Testis (tissue), 3 donors: ENCODE results near the gene KRT84. TPM values are rescaled to one million over a fixed set of nuclear protein-coding genes. Genes with fewer than 3 reads are reported as not detected.

Experiments used
- DNase-seq: peaks from one replicate; pipeline ENCODE4 v3.0.0-alpha.2; 2019
- H3K27ac ChIP-seq, 2 donors: fragments of 200-600 bp; sonication (generic); one replicate each; pipeline ENCODE4 v1.5.1; 2019
- H3K27me3 ChIP-seq: fragments of 200-600 bp; sonication (generic); one replicate; pipeline ENCODE4 v1.5.1; 2019
- H3K36me3 ChIP-seq: fragments of 200-600 bp; sonication (generic); one replicate; pipeline ENCODE4 v1.5.1; 2017; ENCODE audit warnings: low read depth; ENCODE audit errors: missing control alignments
- H3K4me1 ChIP-seq: fragments of 200-600 bp; sonication (generic); one replicate; pipeline ENCODE4 v1.5.1; 2019
- H3K4me3 ChIP-seq, 2 donors: fragments of 200-600 bp; sonication (generic); one replicate each; pipeline ENCODE4 v1.5.1; 2017 to 2019
- H3K9me3 ChIP-seq: fragments of 200-600 bp; sonication (generic); one replicate; pipeline ENCODE4 v1.5.1; 2017
- POLR2A ChIP-seq: fragments of 450-650 bp; IDR thresholded peaks from one replicate; pipeline ENCODE4 v1.6.1; 2017; ENCODE audit warnings: antibody characterized with exemption, mild to moderate bottlenecking, moderate library complexity
- WGBS, 2 donors: methylation state at CpG; one replicate each; pipeline ENCODE4 v1.1.5; 2018; 5-methylcytosine and 5-hydroxymethylcytosine counted together
- intact Hi-C: fragments of 100-400 bp; cut with DNase I; formaldehyde crosslinking; loops from one replicate; pipeline ENCODE4 v1.15.1; 2023; ENCODE audit warnings: low total_unique reads
- polyA plus RNA-seq: library from polyadenylated mRNA; stranded (reverse); fragments of 350-450 nt; fragmentation: Illumina TruSeq; extraction: RNeasy Lipid Tissue Mini Kit (QIAGEN cat#74804); gene quantifications from one replicate; pipeline ENCODE4 v1.2.3, GENCODE V29; 2014; ENCODE audit warnings: low read depth, low replicate concordance; ENCODE audit not compliant: insufficient read depth
- total RNA-seq, 2 donors: library from RNA; depleted of rRNA; stranded (reverse); fragments of >200 nt; gene quantifications; one replicate each; pipeline ENCODE4 v1.2.3, GENCODE V29; 2016
- TF ChIP-seq, protein P1 (sequence below), 3 experiments: fragments of 450-650 bp in 2 of 3; fragments of 200-600 bp in 1 of 3; sonication (generic) in 1 of 3; IDR thresholded peaks; one replicate each; pipeline ENCODE4 v1.5.1; 2016 to 2019; ENCODE audit warnings: antibody characterized with exemption in 3 of 3, mild to moderate bottlenecking in 2 of 3, moderate library complexity in 1 of 3

Gene KRT84
- total and polyA plus RNA-seq, 3 donors from 2014 or later: 0.43 TPM; not detected in 2

DNA sequence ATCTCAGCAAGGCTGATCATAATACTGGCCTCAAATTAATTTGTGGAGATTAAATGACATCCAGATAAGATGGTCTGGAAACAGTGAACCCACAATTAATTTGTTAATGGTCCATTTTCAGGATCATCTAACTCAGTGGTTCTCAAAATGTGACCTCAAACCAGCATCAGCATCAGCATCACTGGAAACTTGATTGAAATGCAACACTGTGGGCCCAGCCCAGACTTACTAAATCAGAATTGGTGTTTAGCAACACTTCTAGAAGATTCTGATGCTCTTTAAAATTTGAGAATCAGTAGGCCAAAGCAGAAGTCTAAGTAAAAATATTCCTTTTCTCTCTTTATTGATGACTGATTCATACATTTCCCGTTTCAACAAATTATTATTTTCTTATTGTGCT, 31.3 kb upstream of the KRT84 start:
- DNase-seq: no peak
- H3K9me3 ChIP-seq: no peaks in the 10 kb centered on the region
- WGBS, 2 donors: 51 to 58% methylated on average over 1 of the region's 1 CpG

DNA sequence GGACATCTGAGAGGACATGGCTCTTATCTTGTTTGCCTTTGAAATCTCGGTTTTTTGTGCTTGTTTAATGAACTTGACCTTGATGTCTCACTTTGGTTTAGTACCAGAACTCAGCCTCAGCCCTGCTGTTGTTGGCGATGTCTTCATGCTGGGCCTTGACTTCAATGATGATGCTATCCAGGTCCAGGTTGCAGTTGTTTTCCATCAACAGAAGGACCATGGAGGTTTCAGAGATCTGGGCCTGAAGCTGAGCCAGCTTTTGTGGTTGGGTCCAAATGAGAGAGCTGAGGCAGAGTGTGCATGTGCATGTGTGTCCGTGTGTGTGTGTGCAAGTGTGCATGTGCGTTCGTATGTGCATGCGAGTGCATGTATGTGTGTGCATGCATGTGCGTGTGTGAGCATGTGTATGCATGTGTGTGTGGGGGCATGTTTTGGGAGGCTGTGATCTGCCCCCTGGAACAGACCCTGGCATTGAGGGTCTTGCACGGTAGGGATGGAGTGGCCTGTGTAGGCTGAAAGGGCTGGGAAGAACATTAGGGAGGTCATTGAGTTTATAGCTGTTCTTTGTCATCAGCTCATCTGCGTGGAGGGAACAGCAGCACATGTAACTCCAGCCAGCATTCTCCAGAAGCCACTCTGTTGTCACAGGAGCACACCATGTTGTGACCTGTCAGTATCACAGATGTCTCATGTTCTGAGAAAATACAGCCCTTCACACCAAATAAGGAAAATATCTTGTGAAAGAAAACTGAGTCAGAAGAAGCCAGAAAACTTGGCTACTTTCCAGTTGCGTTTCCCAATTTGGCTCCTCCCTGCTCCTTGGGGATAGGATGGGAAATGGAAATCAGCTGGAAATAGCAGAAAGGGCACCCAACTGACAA, 30.7 kb upstream of the KRT84 start:
- TF ChIP-seq, protein P1, sequence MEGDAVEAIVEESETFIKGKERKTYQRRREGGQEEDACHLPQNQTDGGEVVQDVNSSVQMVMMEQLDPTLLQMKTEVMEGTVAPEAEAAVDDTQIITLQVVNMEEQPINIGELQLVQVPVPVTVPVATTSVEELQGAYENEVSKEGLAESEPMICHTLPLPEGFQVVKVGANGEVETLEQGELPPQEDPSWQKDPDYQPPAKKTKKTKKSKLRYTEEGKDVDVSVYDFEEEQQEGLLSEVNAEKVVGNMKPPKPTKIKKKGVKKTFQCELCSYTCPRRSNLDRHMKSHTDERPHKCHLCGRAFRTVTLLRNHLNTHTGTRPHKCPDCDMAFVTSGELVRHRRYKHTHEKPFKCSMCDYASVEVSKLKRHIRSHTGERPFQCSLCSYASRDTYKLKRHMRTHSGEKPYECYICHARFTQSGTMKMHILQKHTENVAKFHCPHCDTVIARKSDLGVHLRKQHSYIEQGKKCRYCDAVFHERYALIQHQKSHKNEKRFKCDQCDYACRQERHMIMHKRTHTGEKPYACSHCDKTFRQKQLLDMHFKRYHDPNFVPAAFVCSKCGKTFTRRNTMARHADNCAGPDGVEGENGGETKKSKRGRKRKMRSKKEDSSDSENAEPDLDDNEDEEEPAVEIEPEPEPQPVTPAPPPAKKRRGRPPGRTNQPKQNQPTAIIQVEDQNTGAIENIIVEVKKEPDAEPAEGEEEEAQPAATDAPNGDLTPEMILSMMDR (IDR thresholded peaks at IDR 0.05): no peak
- TF ChIP-seq POLR2A: no peak
- Histone ChIP-seq H3K27me3 (no peaks in the 10 kb centered on the region), H3K4me1 (peaks cover 13% of the 10 kb centered on the region), H3K36me3 (no peaks in the 10 kb centered on the region), H3K27ac (no peak overlapping the region), H3K4me3 (no peak overlapping the region), H3K9me3 (no peaks in the 10 kb centered on the region)
- WGBS, 2 donors: 60 to 62% methylated on average over 9 to 10 of the region's 10 CpGs
- DNase-seq: peak; percentile 37
- intact Hi-C loops: no loop called here

More for the DNA sequence above, 31.3 kb upstream of the KRT84 start:
- TF ChIP-seq, protein P1 (IDR thresholded peaks at IDR 0.05): no peak
- no peak for TF ChIP-seq POLR2A
- Histone ChIP-seq H3K36me3 (no peaks in the 10 kb centered on the region), H3K27me3 (no peaks in the 10 kb centered on the region), H3K4me1 (peaks cover 10% of the 10 kb centered on the region), H3K27ac (peak overlapping the region in 1 of 2 donors; percentile 21), H3K4me3 (no peak overlapping the region)
- intact Hi-C loops: no loop called here

DNA sequence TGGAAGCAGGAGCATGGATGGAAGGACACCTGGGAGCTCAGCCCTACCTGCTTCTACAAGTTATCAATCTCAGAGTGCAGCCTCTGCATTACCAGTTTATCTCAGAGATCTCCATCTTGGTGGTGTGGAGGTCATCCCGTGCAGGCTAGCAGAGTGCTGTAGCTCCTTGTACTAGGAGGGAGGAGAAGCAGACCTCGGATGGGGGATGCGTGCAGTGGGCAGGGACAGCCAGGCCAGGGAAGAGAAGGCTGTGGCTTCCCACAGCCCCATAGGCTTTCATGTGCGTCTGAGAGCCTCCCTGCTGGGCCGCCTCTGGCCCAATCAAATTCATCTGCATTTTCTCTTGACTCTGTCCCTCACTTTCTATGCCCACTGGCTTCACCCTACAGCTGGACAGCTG, 29.5 kb upstream of the KRT84 start:
- DNase-seq: no peak
- intact Hi-C loops: no loop called here
- H3K9me3 ChIP-seq: no peaks in the 10 kb centered on the region
- H3K4me1 ChIP-seq: peaks cover 16% of the 10 kb centered on the region
- H3K36me3 ChIP-seq: no peaks in the 10 kb centered on the region
- no peak overlapping the region for H3K4me3 ChIP-seq
- WGBS, 2 donors: 78 to 86% methylated on average over 4 to 5 of the region's 5 CpGs
- TF ChIP-seq, protein P1 (IDR thresholded peaks at IDR 0.05): no peak
- no peak for TF ChIP-seq POLR2A
- H3K27me3 ChIP-seq: no peaks in the 10 kb centered on the region
- H3K27ac ChIP-seq: no peak overlapping the region

DNA sequence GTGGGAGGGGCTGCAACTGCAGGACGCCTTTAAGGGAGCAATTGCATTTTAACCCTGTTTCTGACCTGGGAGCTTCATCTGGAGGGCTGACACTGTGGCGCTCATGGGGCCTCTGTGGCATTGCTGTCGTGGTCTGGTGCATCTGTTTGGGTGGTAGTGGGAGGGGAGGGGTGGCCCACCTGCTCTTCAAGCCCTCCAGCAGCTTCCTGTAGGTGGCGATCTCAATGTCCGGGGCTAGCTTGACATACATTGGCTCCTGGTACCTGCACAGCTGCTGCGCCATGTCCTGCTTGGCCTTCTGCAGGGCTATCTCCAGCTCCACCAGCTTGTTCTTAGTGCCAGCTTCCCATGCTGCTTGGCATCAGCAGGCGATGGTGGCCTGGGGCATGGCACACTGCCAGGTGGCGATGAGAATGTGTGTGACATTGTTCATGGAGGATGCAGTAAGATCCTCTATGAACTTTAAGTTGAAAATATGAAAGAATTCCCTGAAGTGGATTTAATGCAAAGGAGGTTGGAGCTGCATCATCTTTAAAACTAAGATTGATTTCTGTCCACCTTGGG, 28.4 kb upstream of the KRT84 start:
- H3K4me1 ChIP-seq: peaks cover 16% of the 10 kb centered on the region
- H3K27me3 ChIP-seq: no peaks in the 10 kb centered on the region
- TF ChIP-seq, protein P1 (IDR thresholded peaks at IDR 0.05): no peak
- no peak for TF ChIP-seq POLR2A
- H3K27ac ChIP-seq: no peak overlapping the region
- intact Hi-C loops: no loop called here
- WGBS, 2 donors: 81 to 89% methylated on average over 3 to 8 of the region's 8 CpGs
- no peaks in the 10 kb centered on the region for H3K9me3 ChIP-seq
- DNase-seq: no peak
- H3K36me3 ChIP-seq: no peaks in the 10 kb centered on the region
- no peak overlapping the region for H3K4me3 ChIP-seq
